Measurements from ENCODE around the gene SPDYE1. TPM values are rescaled to one million over a fixed set of nuclear protein-coding genes. Genes with fewer than 3 reads are reported as not detected.
"Not testable (repeated sequence)": the region's sequence is repeated elsewhere in the genome, so short reads cannot be mapped to it uniquely, and the experiment has no call there.

Gene SPDYE1
- total RNA-seq, 1 experiment from 2014 or later: not detected

DNA sequence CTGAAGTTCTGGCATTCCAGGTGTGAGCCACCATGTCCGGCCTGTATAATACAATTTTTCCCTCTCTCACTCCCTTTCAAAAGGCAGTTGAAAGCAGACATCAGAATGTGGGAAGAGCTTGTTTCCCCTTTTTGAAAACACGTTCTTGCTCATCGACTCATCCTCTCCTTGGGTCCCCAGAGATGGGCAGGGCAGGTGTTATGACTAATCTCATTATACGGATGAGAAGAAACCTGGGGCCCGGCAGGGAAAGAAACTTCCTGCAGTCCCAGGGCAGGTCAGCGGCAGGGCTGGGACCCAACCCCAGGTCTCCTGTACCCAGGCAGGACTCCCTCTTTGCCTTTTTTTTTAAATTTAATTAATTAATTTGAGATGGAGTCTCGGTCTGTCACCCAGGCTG, 4.8 kb upstream of the SPDYE1 start:
- DNase-seq (ENCODE audit: low read depth): peak; percentile 34

DNA sequence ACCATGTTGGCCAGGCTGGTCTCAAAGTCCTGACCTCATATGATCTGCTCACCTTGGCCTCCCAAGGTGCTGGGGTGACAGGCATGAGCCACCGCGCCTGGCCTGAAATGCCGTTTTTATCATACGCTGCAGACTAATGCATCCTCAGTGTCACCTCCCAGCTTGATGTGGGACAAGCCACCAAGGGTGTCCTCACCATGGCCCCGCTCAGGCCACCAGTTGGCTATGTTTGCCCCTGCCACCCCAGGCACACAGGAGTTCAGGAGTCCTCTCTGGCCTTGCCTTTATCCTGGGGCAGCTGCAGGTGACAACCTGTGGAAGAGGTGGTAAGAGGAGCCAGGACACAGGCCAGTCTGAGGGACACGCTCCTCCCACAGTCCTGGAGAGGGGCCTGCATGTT, 3.0 kb upstream of the SPDYE1 start:
- not testable (repeated sequence) for DNase-seq (ENCODE audit: low read depth)

DNA sequence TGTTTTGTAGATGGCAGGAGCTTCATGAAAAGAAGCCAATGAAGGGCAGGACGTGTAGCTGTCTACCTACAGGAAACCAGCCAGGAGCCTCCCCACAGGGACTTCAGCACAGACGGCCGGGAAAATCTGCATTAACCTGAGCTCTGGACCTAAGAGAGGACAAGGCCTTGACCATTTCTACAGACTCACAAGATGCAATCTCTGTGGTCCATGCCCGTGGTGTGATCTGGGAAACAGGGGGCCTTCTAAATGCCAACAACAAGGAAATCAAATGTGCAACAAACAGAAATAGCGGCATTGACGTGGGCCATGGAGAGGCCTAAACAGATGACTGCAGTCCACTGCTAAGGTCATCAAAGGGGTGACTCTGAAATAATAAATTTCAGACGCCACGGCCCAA, 14.4 kb downstream of the SPDYE1 start:
- not testable (repeated sequence) for DNase-seq (ENCODE audit: low read depth)

DNA sequence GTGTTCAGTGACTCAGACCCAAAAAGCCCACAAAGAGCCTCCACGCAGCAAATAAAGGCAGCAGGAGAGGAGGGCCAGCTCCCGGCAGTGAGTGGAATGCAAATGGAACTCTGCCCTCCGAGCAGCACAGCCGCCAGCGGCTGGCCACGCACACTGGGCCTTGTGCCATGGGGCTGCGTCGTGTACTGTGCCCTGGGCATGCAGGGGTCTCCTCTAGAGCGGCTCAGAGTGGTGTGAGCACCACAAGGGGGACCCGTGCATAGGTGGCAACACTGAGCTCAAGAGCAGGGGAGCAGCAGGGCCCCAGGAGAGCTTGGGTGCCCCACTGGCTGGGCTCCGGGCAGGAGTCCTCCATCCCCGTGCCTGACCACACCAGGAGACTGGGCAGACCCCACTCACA, 17.4 kb downstream of the SPDYE1 start:
- DNase-seq (ENCODE audit: low read depth): not testable (repeated sequence)

DNA sequence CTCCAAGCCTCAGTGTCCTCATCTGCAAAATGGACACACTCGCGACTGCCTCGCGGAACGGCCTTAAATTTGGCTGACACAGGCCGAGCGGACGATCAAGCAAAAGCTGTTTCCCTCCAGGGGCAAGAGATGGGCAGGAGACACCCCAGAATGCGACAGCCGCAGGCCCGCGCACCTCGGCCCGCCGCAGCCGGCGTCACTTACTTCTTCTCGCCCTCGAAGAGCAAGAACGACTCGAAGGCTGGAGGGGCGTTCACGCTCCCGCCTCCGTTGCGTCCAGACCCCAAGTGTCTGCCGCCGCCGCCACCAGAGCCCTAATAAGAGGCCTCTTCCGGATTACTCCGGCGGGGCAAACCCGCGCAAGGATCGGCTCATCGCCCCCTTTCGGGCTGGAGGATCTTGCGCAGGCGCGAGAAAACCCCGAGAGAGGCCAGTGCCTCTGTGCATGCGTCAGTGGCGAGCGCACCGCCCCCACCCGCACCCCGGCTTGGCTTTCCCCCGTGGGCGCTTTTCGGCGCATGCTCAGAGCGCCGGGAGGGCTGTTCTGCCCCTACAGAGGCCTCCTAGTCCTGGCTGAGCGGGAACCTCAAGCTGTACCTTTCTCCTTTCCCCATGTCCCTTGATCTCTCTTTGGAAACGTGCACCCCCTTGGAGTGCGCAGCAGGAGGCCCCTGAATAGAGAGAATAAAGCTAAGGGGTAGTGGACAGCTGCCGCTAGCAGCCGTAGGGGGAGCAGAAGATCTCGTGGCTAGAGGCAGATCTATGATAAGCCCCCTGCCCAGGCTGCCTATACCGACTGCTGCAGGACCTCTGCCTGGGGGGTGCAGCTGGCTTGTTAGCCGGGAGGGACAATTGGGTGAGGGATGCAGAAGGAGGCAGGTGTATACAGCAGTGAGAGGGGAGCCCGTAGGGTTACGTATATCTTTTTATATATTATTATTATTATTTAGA, 21.4 kb downstream of the SPDYE1 start:
- DNase-seq (ENCODE audit: low read depth): peak; percentile 97

DNA sequence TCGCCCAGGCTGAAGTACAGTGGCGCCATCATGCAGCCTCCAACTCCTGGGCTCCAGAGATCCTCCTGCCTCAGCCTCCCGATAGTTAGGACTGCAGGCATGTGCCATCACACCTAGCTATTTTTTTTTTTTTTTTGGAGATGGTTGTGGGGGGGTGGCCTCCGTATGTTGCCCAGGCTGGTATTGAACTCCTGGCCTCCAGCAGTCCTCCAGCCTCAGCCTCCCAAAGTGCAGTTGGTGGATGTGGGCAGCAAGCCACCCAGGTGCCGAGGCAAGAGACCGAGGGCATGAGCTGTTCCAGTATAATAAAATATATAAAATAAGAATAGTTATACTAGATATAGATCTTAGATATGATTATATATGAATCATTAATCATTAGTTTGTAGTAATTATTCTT, 22.1 kb downstream of the SPDYE1 start:
- DNase-seq (ENCODE audit: low read depth): not testable (repeated sequence)

DNA sequence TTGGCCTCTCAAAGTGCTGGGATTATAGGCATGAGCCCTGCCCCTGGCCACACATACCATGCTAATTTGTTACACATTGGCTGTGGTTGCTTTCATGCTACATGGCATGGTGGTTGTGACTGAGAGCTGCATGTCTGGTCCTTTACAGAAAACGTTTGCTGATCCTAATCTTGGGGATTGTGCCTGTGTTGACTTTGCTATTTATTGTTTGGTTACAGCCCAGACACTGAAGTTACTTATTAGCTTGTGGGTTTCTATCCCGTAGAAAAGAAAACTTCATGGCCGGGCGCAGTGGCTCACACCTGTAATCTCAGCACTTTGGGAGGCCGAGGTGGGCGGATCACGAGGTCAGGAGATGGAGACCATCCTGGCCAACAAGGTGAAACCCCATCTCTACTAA, 24.4 kb downstream of the SPDYE1 start:
- DNase-seq (ENCODE audit: low read depth): not testable (repeated sequence)

DNA sequence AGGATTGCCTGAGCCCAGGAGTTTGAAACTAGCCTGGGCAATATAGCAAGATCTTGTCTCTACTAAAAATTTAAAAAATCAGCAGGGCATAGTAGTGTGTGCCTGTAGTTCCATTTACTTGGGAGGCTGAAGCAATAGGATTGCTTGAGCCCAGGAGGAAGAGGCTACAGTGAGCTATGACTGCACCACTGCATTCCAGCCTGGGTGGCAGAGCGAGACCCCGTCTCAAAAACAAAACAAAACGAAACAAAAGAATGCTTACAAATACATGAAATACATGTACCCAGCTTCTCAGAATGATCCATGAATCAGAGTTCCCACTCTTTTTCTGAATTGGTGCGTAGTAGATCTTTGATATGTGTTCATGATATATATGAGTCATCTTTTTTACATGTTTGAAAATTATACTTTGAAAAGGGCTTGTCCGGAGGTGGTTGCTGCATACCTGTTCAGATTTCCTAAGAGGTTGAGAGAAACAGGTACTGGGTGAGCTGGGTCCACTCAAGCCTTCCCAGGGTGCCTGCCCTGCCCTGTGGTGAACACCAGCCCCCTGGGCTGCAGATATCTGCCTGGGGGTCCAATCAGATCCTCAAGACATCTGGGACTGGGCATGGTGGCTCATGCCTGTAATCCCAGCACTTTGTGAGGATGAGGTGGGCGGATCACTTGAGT, 25.2 kb downstream of the SPDYE1 start:
- not testable (repeated sequence) for DNase-seq (ENCODE audit: low read depth)

DNA sequence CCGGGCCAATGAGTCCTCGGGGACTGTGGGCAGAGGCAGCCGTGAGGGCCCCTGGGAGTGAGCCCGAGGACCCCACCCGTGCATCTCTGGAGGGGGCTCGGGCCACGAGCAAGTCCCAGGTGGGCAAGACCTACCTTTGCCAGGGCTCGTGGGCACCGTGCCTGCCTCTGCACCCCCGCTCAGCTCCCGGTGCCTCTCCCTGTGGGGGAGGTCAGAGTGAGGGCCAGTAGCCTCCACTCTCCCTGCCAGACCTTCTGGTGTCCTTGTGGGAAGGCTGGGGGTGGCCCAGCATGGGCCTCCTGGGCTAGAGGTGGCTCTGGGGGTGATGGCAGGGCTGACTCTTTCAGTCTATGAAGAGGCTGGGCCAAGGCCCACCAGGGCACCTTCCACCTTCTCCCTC, 31.7 kb downstream of the SPDYE1 start:
- not testable (repeated sequence) for DNase-seq (ENCODE audit: low read depth)

DNA sequence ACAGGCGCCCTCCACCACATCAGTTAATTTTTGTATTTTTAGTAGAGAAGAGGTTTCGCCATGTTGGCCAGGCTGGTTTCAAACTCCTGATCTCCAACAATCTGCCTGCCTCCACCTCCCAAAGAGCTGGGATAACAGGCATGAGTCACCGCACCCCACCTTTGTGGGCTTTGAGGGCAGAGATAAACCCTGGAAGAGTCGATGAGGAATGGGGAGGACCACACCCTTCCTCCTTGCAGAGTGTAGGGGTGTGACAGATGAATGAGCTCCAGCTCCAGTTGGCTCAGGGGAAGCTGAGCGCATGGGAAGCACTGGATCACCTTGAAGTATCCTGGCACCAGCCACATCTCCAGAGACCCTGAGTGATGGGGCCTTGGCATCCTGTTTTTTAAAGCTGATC, 32.3 kb downstream of the SPDYE1 start:
- not testable (repeated sequence) for DNase-seq (ENCODE audit: low read depth)

DNA sequence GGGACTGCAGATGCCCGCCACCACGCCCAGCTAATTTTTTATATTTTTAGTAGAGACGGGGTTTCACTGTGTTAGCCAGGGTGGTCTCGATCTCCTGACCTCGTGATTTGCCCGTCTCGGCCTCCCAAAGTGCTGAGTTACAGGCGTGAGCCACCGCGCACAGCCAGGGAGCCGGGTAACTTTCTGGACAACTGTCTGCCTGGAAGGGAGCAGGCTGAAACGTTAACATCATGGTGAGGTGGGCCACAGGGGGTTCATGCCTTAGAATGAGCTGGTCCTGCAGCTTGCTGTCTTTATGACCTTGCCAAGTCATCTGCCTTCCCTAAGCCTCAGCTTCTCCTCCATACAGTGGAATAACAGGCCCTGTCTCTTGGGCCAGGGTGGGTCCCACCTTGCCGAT, 33.6 kb downstream of the SPDYE1 start:
- DNase-seq (ENCODE audit: low read depth): not testable (repeated sequence)

DNA sequence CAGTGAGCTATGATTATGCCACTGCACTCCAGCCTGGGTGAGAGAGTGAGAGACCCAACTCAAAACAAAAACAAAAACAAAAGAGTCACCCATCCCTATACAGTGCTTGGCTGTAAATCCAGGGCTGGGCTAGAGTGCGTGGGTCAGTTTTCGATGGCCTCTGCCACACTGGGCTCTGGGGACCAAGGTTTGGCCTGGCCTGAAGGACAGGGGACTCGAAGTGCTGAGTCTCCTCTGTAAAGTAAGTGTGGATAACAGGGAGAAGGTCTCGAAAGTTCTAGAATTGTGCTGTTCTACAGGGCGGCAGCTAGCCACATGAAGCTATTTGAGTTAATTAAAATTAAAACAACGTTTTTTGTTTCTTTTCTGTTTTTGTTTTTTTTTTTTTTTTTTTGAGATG, 34.3 kb downstream of the SPDYE1 start:
- not testable (repeated sequence) for DNase-seq (ENCODE audit: low read depth)

DNA sequence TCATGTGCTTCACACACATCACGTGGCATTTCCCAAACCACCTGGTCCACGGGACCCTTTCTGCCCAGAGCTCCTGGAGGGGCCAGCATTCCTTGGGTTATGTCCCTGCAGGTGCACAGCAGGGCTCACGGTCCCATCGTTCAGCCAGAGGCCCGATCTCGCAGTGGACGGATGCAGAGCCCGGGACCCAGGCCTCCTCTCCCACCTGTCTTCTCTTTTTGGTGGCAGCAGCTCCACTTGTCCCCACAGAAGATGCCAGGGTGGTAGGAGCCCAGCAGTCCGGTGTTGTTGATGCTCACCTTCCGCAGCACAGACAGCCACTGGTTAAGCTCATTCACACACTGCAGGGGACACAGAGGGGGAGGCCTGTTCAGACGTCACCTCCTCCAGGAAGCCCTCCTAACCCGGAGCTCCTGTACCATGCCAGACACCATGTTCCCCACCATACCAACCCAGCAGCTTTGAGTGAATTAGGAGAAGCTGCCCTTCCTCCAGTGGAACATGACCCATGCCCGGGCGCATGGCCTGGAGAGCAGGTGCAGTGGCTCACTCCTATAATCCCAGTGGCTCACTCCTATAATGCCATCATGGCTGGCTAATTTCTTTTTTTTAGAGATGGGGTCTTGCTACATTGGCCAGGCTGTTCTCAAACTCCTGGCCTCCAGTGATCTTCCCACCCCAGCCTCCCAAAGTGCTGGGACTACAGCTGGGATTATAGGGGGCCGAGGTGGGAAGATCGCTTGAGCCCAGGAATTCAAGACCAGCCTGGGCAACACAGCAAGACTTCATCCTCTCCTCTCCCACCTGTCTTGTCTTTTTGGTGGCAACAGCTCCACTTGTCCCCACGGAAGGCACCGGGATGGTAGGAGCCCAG, 36.5 kb downstream of the SPDYE1 start:
- DNase-seq (ENCODE audit: low read depth): not testable (repeated sequence)

DNA sequence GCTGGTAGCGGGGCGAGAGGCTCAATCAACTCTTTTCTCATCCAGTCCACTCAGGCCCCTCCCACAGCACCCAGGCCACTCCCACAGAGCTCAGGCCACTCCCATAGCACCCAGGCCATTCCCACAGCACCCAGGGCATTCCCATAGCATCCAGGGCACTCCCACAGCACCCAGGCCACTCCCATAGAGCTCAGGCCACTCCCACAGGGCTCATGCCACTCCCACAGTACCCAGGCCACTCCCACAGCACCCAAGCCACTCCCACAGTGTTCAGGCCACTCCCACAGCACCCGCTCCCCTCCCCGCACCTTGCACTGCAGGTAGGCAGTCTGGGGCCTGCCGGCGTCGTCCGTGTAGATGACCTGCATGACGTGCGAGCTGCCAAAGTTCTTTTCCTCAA, 38.7 kb downstream of the SPDYE1 start:
- peak; percentile 24 for DNase-seq (ENCODE audit: low read depth)

DNA sequence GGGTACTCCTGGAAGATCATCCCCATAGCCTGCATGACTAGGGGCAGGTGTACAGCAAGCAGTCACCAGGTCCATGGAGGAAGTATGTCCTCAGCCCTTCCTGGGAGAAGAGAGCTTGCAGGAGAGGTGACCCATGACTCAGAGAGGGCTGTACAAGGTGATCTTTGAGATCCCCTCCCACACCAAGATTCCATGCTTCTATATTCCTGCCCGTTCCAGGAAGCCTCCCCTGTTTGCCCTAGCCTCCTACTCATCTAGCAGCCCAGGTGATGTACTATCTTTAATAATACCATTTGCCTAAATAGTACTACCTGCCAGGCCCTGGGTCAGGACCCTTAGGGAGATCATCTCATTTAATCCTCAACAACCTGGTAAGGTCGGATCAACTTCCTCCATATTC, 40.3 kb downstream of the SPDYE1 start:
- not testable (repeated sequence) for DNase-seq (ENCODE audit: low read depth)

DNA sequence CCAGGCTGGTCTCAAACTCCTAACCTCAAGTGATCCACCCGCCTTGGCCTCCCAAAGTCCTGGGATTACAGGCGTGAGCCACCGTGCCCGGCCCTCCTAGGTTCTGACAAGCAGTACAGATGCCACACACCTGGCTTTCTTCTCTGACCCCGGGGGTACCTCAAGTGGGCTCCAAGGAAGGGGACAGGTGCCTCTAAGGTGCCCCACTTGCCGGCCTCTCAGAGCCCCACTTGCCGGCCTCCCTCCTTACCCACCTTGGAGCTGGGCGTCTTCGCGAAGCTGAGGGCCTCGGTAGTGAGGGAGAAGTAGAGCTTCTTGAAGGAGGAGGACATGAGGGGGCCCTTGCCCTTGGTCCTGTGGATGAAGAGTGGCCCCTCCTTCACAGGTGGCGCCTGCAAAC, 40.9 kb downstream of the SPDYE1 start:
- not testable (repeated sequence) for DNase-seq (ENCODE audit: low read depth)

DNA sequence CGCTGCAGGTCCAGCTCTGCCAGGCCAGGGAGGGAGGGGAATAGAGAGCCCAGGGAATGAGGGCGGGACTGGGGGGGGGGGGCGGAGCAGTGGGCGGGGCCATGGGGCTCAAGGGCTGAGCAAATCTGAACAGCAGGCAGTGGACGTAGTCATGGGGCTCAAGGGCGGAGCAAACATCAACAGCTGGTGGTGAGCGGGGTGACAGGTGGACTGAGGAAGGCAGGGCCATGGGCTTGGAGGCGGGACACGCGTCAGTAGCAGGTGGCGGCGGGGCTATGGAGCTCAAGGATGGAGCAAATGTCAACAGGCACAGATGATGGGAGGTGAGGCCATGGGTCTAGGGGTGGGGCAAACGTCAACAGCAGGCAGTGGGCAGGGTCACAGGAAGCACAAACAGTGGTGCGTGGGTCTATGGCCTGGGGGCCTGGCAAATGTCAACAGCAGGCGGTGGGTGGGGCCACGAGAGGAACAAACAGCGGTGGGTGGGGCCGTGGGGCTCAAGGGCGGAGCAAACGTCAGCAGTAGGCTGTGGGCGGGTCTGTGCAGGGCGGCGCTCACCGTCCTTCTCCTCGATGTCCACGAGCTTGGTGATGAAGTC, 41.4 kb downstream of the SPDYE1 start:
- DNase-seq (ENCODE audit: low read depth): peak; percentile 82

DNA sequence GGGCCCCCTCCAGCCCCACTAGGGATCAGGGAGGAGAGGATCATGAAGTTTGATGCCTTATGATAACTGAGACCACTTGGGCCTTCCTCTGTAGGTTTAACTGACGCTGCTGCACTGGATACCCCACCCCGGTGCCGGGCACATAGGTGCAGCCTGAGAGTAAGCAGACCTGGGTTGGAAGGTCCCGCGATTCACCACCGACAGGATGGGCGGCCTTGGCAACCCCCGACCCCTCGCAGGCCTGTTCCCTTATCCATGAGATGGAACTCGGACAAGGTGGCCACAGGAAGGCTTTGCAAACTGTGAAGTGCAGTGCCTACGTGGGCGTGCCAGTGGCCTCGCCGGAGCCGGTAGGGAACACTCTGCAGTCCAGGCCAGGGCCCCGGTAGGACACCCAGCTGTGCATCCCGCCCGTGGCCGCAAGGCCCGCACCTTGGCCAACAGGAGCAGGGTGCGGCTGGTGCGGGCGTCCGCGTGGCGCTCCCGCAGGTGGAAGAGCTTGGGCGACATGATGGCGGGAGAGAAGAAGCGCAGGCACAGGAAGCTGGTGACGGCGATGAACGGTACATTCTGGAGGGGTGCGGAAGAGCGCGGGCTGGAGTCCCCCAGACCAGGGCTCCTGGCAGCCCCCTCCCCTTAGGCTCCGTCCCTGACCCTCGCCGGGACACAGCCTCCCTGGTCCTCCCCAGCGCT, 42.2 kb downstream of the SPDYE1 start:
- not testable (repeated sequence) for DNase-seq (ENCODE audit: low read depth)

DNA sequence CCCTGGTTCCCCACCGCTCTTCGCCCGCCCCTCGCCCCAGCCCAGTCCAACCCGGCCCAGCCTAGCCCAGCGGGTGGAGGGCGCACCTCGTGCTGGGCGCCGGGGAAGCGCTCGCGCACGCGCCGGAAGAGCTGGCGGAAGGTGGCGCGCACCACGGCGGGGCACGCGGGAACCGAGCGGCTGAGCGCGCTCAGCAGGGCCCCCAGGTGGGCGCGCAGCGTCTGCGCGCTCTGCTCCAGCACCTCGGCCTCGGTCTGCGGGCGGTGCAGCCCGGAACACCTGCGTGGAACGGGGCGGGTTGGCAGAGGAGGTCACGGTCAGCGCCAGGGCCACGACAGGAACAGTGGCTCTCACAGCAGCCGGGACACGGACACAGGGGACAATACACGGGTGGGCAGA, 42.8 kb downstream of the SPDYE1 start:
- not testable (repeated sequence) for DNase-seq (ENCODE audit: low read depth)

DNA sequence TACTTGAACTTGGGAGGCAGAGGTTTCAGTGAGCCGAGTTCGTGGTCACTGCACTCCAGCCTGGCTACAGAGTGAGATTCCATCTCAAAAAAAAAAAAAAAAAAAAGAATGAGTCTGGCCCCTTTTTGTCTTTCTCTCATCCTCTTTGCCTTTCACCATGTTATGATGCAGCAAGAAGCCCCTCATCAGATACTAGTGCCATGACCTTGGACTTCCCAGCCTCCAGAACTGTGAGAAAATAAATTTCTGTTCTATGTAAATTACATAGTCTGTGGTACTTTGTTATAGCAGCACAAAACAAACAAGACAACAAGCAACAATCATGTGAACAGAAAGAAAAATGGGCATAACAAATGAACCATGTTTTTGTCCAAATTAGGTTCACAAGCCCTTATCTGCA, 44.5 kb downstream of the SPDYE1 start:
- DNase-seq (ENCODE audit: low read depth): no peak

DNA sequence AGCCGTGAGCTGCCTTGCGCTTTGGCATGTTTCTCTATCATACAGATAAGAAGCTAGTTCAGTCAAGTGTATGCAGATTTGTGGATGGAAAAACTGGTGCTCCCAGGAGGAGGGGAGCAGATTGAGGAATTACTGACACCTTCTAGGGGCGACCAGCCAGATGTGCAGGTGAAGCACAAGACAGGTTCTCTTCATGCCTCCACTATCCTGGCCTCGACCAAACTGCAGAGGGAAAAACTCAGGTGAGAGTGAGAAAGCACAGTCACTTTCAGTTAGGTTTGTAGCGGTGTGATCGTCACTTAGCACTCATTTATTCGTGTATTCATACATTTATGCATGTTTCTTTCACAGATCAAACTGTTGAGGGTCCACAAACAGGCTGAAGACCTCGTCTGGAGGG, 46.2 kb downstream of the SPDYE1 start:
- no peak for DNase-seq (ENCODE audit: low read depth)

Data from RPMI7951 (cell line).